Islet precursor cell (in vitro differentiated cells): ENCODE measurements around the gene RCAN1.

ENCODE experiments used
- DNase-seq: peaks from one replicate; pipeline ENCODE4 v3.0.0-alpha.2; 2018

The RCAN1 gene

GRCh38 chr21:34598931-34599400 is 15.9 kb downstream of the RCAN1 start:
- no peak for DNase-seq

GRCh38 chr21:34597406-34597805 is 17.5 kb downstream of the RCAN1 start:
- no peak for DNase-seq

GRCh38 chr21:34596561-34597271 is 18.2 kb downstream of the RCAN1 start:
- peak; percentile 25 for DNase-seq

- DNase-seq: peak; percentile 69
Observed at GRCh38 chr21:34595457-34595856, 19.5 kb downstream of the RCAN1 start.

GRCh38 chr21:34594566-34595234 is 20.2 kb downstream of the RCAN1 start:
- DNase-seq: peak; percentile 35

GRCh38 chr21:34593954-34594531 is 20.9 kb downstream of the RCAN1 start:
- DNase-seq: peak; percentile 15

- DNase-seq: peak; percentile 43
Observed at GRCh38 chr21:34593423-34593822, 21.5 kb downstream of the RCAN1 start.

GRCh38 chr21:34592120-34592955 is 22.6 kb downstream of the RCAN1 start:
- DNase-seq: peak; percentile 41

GRCh38 chr21:34590520-34590919 is 24.4 kb downstream of the RCAN1 start:
- DNase-seq: peak; percentile 35

GRCh38 chr21:34589511-34590282 is 25.2 kb downstream of the RCAN1 start:
- DNase-seq: peak; percentile 19

- DNase-seq: peak; percentile 2
Observed at GRCh38 chr21:34583926-34584563, 30.9 kb downstream of the RCAN1 start.

GRCh38 chr21:34582506-34583150 is 32.3 kb downstream of the RCAN1 start:
- DNase-seq: peak; percentile 12

- DNase-seq: peak; percentile 51
Observed at GRCh38 chr21:34580181-34580700, 34.7 kb downstream of the RCAN1 start.

GRCh38 chr21:34579411-34579810 is 35.5 kb downstream of the RCAN1 start:
- DNase-seq: no peak

GRCh38 chr21:34576041-34576511 is 38.8 kb downstream of the RCAN1 start:
- DNase-seq: peak; percentile 12

GRCh38 chr21:34574601-34575529 is 40.0 kb downstream of the RCAN1 start:
- DNase-seq: peak; percentile 29

GRCh38 chr21:34571994-34572393 is 42.9 kb downstream of the RCAN1 start:
- DNase-seq: peak; percentile 16

- no peak for DNase-seq
Observed at GRCh38 chr21:34570313-34570712, 44.6 kb downstream of the RCAN1 start.

- DNase-seq: peak; percentile 19
Observed at GRCh38 chr21:34569381-34569979, 45.4 kb downstream of the RCAN1 start.
